HepG2 (cell line): ENCODE data around the gene C16orf87. TPM values are rescaled to one million over a fixed set of nuclear protein-coding genes. Genes with fewer than 3 reads are reported as not detected.

Experiments
- ARID3A ChIP-seq: IDR thresholded peaks from 2 replicates; pipeline ENCODE4 v1.6.1; 2012; ENCODE audit warnings: low read depth, low read length, improper control_type of control experiment
- HNF1A ChIP-seq, 2 experiments: sonication (generic) in 1 of 2; formaldehyde crosslinking in 1 of 2; IDR thresholded peaks; 2 replicates each; pipeline versions ENCODE4 v1.4.0 to v1.6.1; 2016 to 2020; ENCODE audit warnings: borderline replicate concordance in 1 of 2, low read depth in 1 of 2, mild to moderate bottlenecking in 1 of 2, missing genetic modification reagents in 1 of 2
- HOXA9 ChIP-seq: sonication (generic); formaldehyde crosslinking; IDR thresholded peaks from 2 replicates; pipeline ENCODE4 v1.8.1; 2022; ENCODE audit warnings: missing genetic modification reagents, mild to moderate bottlenecking, moderate library complexity, borderline replicate concordance
- MAZ ChIP-seq, 2 experiments: sonication (generic) in 1 of 2; formaldehyde crosslinking in 1 of 2; IDR thresholded peaks; 2 replicates each; pipeline versions ENCODE4 v1.5.0 to v1.6.1; 2012 to 2020; ENCODE audit warnings: low read depth in 2 of 2, mild to moderate bottlenecking in 2 of 2, borderline replicate concordance in 1 of 2, improper control_type of control experiment in 1 of 2, low read length in 1 of 2, missing genetic modification reagents in 1 of 2, moderate library complexity in 1 of 2
- PBX3 ChIP-seq: sonication (generic); formaldehyde crosslinking; IDR thresholded peaks from 2 replicates; pipeline ENCODE4 v1.8.1; 2023; ENCODE audit warnings: missing genetic modification reagents, inconsistent platforms, borderline replicate concordance
- PTBP1 ChIP-seq: fragments of 200-400 bp; formaldehyde crosslinking; IDR thresholded peaks from 2 replicates; pipeline ENCODE4 v1.6.1; 2018; ENCODE audit warnings: low read length, low read depth; ENCODE audit not compliant: poor library complexity, severe bottlenecking
- STAT6 ChIP-seq: sonication (generic); formaldehyde crosslinking; IDR thresholded peaks from 2 replicates; pipeline ENCODE4 v1.4.0; 2020; ENCODE audit warnings: missing genetic modification reagents, mild to moderate bottlenecking, borderline replicate concordance
- TEF ChIP-seq: sonication (generic); formaldehyde crosslinking; IDR thresholded peaks from 2 replicates; pipeline ENCODE4 v1.5.0; 2020; ENCODE audit warnings: missing genetic modification reagents
- ZNF124 ChIP-seq: sonication (generic); formaldehyde crosslinking; IDR thresholded peaks from 2 replicates; pipeline ENCODE4 v1.4.0; 2020; ENCODE audit warnings: missing genetic modification reagents
- ZNF282 ChIP-seq: fragments of 450-650 bp; IDR thresholded peaks from 2 replicates; pipeline ENCODE4 v1.6.1; 2018; ENCODE audit not compliant: partially characterized antibody
- ZNF772 ChIP-seq: sonication (generic); formaldehyde crosslinking; IDR thresholded peaks from 2 replicates; pipeline ENCODE4 v1.5.0; 2020; ENCODE audit warnings: mild to moderate bottlenecking, missing genetic modification reagents
- ZNF776 ChIP-seq: sonication (generic); formaldehyde crosslinking; IDR thresholded peaks from 2 replicates; pipeline ENCODE4 v1.4.0; 2020; ENCODE audit warnings: mild to moderate bottlenecking, missing genetic modification reagents
- ZNF83 ChIP-seq: sonication (generic); formaldehyde crosslinking; IDR thresholded peaks from 2 replicates; pipeline ENCODE4 v1.4.0; 2020; ENCODE audit warnings: missing genetic modification reagents, mild to moderate bottlenecking, borderline replicate concordance
- polyA plus RNA-seq, 8 experiments: library from polyadenylated mRNA; depleted of rRNA in 3 of 8; stranded (reverse) in 7 of 8; unstranded in 1 of 8; fragments of >200 nt; fragmentation: Illumina TruSeq in 4 of 8; extraction: Trizol in 4 of 8; gene quantifications; 2 replicates each; pipeline versions ENCODE4 v1.2.1 to v1.2.3, GENCODE V29; 2011 to 2016; ENCODE audit warnings: low read depth in 4 of 8, missing spikeins in 1 of 8, mixed read lengths in 1 of 8; ENCODE audit not compliant: insufficient read depth in 1 of 8
- total RNA-seq, 5 experiments: library from RNA; depleted of rRNA; stranded (reverse); fragments of >200 nt; fragmentation: Illumina TruSeq; extraction: Trizol; gene quantifications; 2 replicates each; pipeline ENCODE4 v1.2.3, GENCODE V29; 2016; ENCODE audit warnings: low read depth in 1 of 5

The C16orf87 gene
- total and polyA plus RNA-seq, 2 of the 13 experiments (the other 11 are each of a cell fraction or from before 2014, with no cell fraction given): 8.6 to 19.5 TPM

- TF ChIP-seq STAT6 (CRISPR knock-in tag): no peak
- TF ChIP-seq ZNF124 (CRISPR knock-in tag): no peak
- TF ChIP-seq PBX3 (CRISPR knock-in tag): no peak
- no peak for TF ChIP-seq HOXA9
- TF ChIP-seq PTBP1: no peak
- no peak for TF ChIP-seq ZNF776 (CRISPR knock-in tag)
- no peak for TF ChIP-seq ZNF83 (CRISPR knock-in tag)
- no peak for TF ChIP-seq ZNF282
- TF ChIP-seq ZNF772 (CRISPR knock-in tag): no peak
- TF ChIP-seq MAZ (IDR thresholded peaks at IDR 0.05; ENCODE audit: borderline replicate concordance, low read depth, low read length): no peak
- no peak for TF ChIP-seq MAZ (CRISPR knock-in tag; IDR thresholded peaks at IDR 0.05; ENCODE audit: low read depth)
- TF ChIP-seq ARID3A: peak; percentile 31; the same call in 1 of the 2 replicates
- no peak for TF ChIP-seq HNF1A (IDR thresholded peaks at IDR 0.05; ENCODE audit: low read depth)
- TF ChIP-seq HNF1A (CRISPR knock-in tag; IDR thresholded peaks at IDR 0.05; ENCODE audit: borderline replicate concordance): no peak; the same call in 1 of the 2 replicates
- TF ChIP-seq TEF (CRISPR knock-in tag): no peak
These were observed 1.9 kb upstream of the C16orf87 start (continued) for GRCh38 chr16:46832757-46833459.
